Hepatocyte (in vitro differentiated cells): ENCODE data around the gene MEGF11. TPM values are rescaled to one million over a fixed set of nuclear protein-coding genes. Genes with fewer than 3 reads are reported as not detected.

Experiments used
- DNase-seq: peaks from one replicate; pipeline ENCODE4 v3.0.0-alpha.2; 2016; ENCODE audit warnings: low spot score
- H2AFZ ChIP-seq: fragments of 200-600 bp; sonication (generic); 2 replicates; pipeline ENCODE4 v1.6.0; 2016; ENCODE audit warnings: antibody characterized with exemption, mild to moderate bottlenecking
- H3K27ac ChIP-seq: fragments of 200-600 bp; sonication (generic); 2 replicates; pipeline ENCODE4 v1.5.1; 2016; ENCODE audit warnings: mild to moderate bottlenecking
- H3K27me3 ChIP-seq: fragments of 200-600 bp; sonication (generic); 2 replicates; pipeline ENCODE4 v1.6.1; 2016
- H3K36me3 ChIP-seq: fragments of 200-600 bp; sonication (generic); replicated peaks from 2 replicates; pipeline ENCODE4 v1.5.1; 2016; ENCODE audit warnings: low read depth; ENCODE audit not compliant: insufficient read depth
- H3K4me1 ChIP-seq: fragments of 200-600 bp; sonication (generic); 2 replicates; pipeline ENCODE4 v1.5.1; 2016; ENCODE audit warnings: mild to moderate bottlenecking, moderate library complexity; ENCODE audit not compliant: insufficient read depth
- H3K4me2 ChIP-seq: fragments of 200-600 bp; sonication (generic); 2 replicates; pipeline ENCODE4 v1.6.0; 2016
- H3K4me3 ChIP-seq: fragments of 200-600 bp; sonication (generic); 2 replicates; pipeline ENCODE4 v1.5.1; 2016; ENCODE audit warnings: mild to moderate bottlenecking
- H3K79me2 ChIP-seq: fragments of 200-600 bp; sonication (generic); 2 replicates; pipeline ENCODE4 v1.6.0; 2017; ENCODE audit warnings: mild to moderate bottlenecking
- H3K9me2 ChIP-seq: fragments of 200-600 bp; sonication (generic); replicated peaks from 2 replicates; pipeline ENCODE4 v1.6.0; 2017; ENCODE audit warnings: mild to moderate bottlenecking; ENCODE audit not compliant: insufficient read depth
- H3K9me3 ChIP-seq: fragments of 200-600 bp; sonication (generic); 2 replicates; pipeline ENCODE4 v1.5.1; 2016; ENCODE audit warnings: low read depth, mild to moderate bottlenecking
- H4K20me1 ChIP-seq: fragments of 200-600 bp; sonication (generic); 2 replicates; pipeline ENCODE4 v1.6.0; 2016; ENCODE audit warnings: mild to moderate bottlenecking; ENCODE audit not compliant: insufficient read depth, poor library complexity, severe bottlenecking
- CTCF ChIP-seq: fragments of 200-600 bp; sonication (generic); IDR thresholded peaks from 2 replicates; pipeline ENCODE4 v1.5.1; 2016; ENCODE audit warnings: antibody characterized with exemption, mild to moderate bottlenecking; ENCODE audit not compliant: poor library complexity
- EZH2 ChIP-seq: fragments of 200-600 bp; sonication (generic); IDR thresholded peaks from 2 replicates; pipeline ENCODE4 v1.6.1; 2016; ENCODE audit warnings: antibody characterized with exemption, mild to moderate bottlenecking, borderline replicate concordance
- EZH2phosphoT487 ChIP-seq: fragments of 200-600 bp; sonication (generic); IDR thresholded peaks from one replicate; pipeline ENCODE4 v1.6.1; 2018; ENCODE audit warnings: antibody characterized with exemption, mild to moderate bottlenecking, low read depth, moderate library complexity; ENCODE audit not compliant: unreplicated experiment, severe bottlenecking
- WGBS: methylation state at CpG from one replicate; pipeline ENCODE4 v1.1.6; 2016; ENCODE audit warnings: low lambda C conversion rate; ENCODE audit errors: missing lambda C conversion rate; 5-methylcytosine and 5-hydroxymethylcytosine counted together
- polyA plus RNA-seq: library from polyadenylated mRNA; unstranded; fragments of >200 nt; fragmentation: Nextera tagmentation; extraction: Ambion mirVana; gene quantifications from 2 replicates; pipeline ENCODE4 v1.2.1, GENCODE V29; 2016
- total RNA-seq: library from RNA; depleted of rRNA; stranded (reverse); fragments of >200 nt; gene quantifications from 2 replicates; pipeline ENCODE4 v1.2.3, GENCODE V29; 2014

Gene MEGF11
- total and polyA plus RNA-seq, 2 experiments from 2014 or later: 0.07 to 0.25 TPM

DNA sequence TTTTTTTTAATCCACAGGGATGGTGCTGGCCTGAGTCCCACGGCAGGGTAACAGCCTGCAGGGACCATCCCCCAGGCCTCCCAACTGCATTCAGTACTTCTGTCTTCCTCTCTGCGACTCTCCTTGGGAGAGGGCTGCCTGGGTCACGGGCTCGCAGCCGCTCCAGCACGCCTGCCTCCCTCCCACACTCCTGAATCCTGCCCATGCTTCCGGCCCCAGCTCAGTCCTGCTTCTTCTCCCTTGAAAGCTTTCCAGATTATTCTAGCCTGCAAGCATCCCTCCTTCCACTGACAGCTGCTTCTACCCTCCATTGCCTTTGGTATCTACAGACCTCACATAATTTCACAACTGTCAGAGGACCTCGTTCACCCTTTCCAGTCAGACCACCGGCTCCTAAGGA, 32.4 kb downstream of the MEGF11 start:
- no peak overlapping the region for H2AFZ ChIP-seq
- no peak overlapping the region for H3K4me3 ChIP-seq
- H3K27me3 ChIP-seq: peaks cover 12% of the 10 kb centered on the region
- H3K9me2 ChIP-seq: no peaks in the 10 kb centered on the region
- H3K79me2 ChIP-seq: no peaks in the 10 kb centered on the region
- DNase-seq: no peak
- WGBS: 74% methylated on average over 9 of the region's 9 CpGs
- H3K36me3 ChIP-seq: no peaks in the 10 kb centered on the region
- no peaks in the 10 kb centered on the region for H4K20me1 ChIP-seq
- no peak overlapping the region for H3K4me2 ChIP-seq
- TF ChIP-seq EZH2: no peak
- TF ChIP-seq CTCF: no peak
- no peak for TF ChIP-seq EZH2phosphoT487
- no peak overlapping the region for H3K27ac ChIP-seq
- no peaks in the 10 kb centered on the region for H3K9me3 ChIP-seq
- no peaks in the 10 kb centered on the region for H3K4me1 ChIP-seq

GRCh38 chr15:66220601-66221000, 32.9 kb downstream of the MEGF11 start:
- Histone ChIP-seq H3K79me2 (no peaks in the 10 kb centered on the region), H3K27me3 (peaks cover 12% of the 10 kb centered on the region), H3K36me3 (no peaks in the 10 kb centered on the region), H3K9me3 (no peaks in the 10 kb centered on the region), H3K4me1 (no peaks in the 10 kb centered on the region), H2AFZ (no peak overlapping the region), H3K4me2 (no peak overlapping the region), H3K27ac (no peak overlapping the region), H3K9me2 (no peaks in the 10 kb centered on the region), H4K20me1 (no peaks in the 10 kb centered on the region), H3K4me3 (no peak overlapping the region)
- TF ChIP-seq CTCF (no peak), EZH2phosphoT487 (no peak), EZH2 (no peak)
- no peak for DNase-seq
- WGBS: 96% methylated on average over 6 of the region's 6 CpGs

GRCh38 chr15:66219339-66219738, 34.2 kb downstream of the MEGF11 start:
- Histone ChIP-seq H3K4me1 (no peaks in the 10 kb centered on the region), H3K27me3 (peaks cover 12% of the 10 kb centered on the region), H4K20me1 (no peaks in the 10 kb centered on the region), H3K36me3 (no peaks in the 10 kb centered on the region), H3K27ac (no peak overlapping the region), H3K4me2 (no peak overlapping the region), H3K9me2 (no peaks in the 10 kb centered on the region), H3K9me3 (no peaks in the 10 kb centered on the region), H2AFZ (no peak overlapping the region), H3K4me3 (no peak overlapping the region), H3K79me2 (no peaks in the 10 kb centered on the region)
- no peak for DNase-seq
- TF ChIP-seq EZH2phosphoT487: no peak
- TF ChIP-seq CTCF: no peak
- TF ChIP-seq EZH2: no peak
- WGBS: 78% methylated on average over 2 of the region's 2 CpGs

DNA sequence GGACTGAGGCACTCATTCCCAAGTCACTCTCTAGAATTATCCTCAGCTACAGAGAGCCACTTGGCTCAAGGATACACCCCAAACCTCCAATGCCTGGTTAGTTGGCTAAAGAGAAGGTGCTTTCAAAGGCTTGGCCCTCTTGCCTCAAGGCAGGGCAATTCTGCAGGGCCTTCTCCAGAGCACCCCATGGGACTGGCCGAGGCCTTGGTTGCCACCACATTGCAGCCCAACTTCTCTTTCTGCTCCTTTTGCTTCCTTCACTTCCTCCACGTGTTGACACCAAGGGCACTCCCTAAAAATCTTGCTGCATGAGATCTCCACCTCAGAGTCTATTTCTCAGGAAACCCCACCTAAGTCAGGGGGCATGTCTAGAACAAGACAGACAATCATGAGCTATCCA, 36.7 kb downstream of the MEGF11 start:
- no peaks in the 10 kb centered on the region for H3K36me3 ChIP-seq
- no peak overlapping the region for H3K27ac ChIP-seq
- no peaks in the 10 kb centered on the region for H3K4me1 ChIP-seq
- H3K9me3 ChIP-seq: no peaks in the 10 kb centered on the region
- H3K9me2 ChIP-seq: no peaks in the 10 kb centered on the region
- H3K27me3 ChIP-seq: peaks cover 3% of the 10 kb centered on the region
- TF ChIP-seq CTCF: no peak
- no peak for TF ChIP-seq EZH2
- TF ChIP-seq EZH2phosphoT487: no peak
- H3K4me3 ChIP-seq: no peak overlapping the region
- no peak overlapping the region for H3K4me2 ChIP-seq
- H2AFZ ChIP-seq: no peak overlapping the region
- DNase-seq: no peak
- no peaks in the 10 kb centered on the region for H4K20me1 ChIP-seq
- no peaks in the 10 kb centered on the region for H3K79me2 ChIP-seq
- WGBS: 79% methylated on average over 2 of the region's 2 CpGs
